ENCODE measurements around the gene STK25. TPM values are rescaled to one million over a fixed set of nuclear protein-coding genes. Genes with fewer than 3 reads are reported as not detected.
A peak's percentile ranks its signal among the peaks of the same experiment; 100 is the strongest.

Gene STK25
- total RNA-seq: 100 to 1,000 TPM; 108 to 130 TPM

DNA sequence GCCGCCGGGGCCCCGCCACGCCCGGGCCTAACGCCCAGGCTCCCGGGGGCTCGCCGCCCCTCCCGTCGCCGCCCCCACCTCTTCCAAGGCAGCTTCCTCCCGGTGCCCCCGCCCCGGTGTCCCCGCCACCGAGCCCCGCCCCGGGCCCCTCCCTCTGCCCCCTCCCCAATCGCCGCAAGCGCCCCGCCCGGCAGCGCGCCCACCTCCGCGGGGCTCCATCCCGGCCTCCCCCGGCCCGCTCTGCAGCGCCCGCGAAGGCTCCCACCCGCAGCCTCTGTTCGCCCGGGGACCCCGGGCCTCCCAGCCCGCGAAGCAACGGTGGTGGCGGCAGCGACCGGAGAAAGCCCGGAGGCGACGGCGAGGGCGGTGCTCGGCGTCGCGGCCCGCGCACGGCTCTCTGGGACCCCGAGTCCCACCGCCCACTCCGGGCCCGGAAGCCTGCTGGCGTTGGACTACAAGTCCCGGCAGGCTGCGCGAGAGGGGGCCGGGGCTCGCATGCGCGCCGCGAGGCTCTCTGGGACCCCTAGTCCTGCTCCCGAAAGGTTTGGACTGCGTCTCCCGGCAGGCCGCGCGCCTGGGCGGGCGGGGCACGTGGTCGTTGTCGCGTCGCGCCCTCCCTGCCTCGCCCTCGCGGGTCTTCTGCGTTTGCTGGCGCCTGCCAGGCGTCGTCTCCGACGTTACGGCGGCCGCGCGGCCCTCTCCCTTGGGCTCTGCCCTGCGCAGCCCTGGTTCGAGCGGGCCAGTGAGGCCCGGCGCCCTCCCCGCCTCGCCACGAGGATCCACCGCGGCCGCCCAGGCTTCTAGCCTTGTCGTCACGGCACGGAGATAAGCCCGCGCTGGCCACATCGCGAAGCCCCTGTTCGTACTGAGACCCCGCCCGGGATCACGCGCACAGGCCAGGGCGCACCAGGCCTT is at the start of gene STK25:
Gene STK25 (minus strand): TSS at position 345 of the 915 bp plus-strand sequence. CDS start 549 bp downstream, outside the sequence.
- Mint-ChIP-seq H3K36me3 (no peaks in the 10 kb centered on the region), H3K9me3 (ENCODE audit: low read depth) (no peaks in the 10 kb centered on the region), H3K27me3 (peaks cover 10% of the 10 kb centered on the region), H3K27ac (peak within 1 kb of the TSS; percentile 58), H3K4me1 (peaks cover 18% of the 10 kb centered on the region), H3K4me3 (peak within 1 kb of the TSS; percentile 78)
- DNase-seq: peak; percentile 98
- CTCF ChIA-PET: interaction anchor here (1.2 kb wide), 1 partner anchor 64 kb away, joined by 3 read pairs; no protein-coding TSS in a partner anchor
- peak; percentile 96 for ATAC-seq

DNA sequence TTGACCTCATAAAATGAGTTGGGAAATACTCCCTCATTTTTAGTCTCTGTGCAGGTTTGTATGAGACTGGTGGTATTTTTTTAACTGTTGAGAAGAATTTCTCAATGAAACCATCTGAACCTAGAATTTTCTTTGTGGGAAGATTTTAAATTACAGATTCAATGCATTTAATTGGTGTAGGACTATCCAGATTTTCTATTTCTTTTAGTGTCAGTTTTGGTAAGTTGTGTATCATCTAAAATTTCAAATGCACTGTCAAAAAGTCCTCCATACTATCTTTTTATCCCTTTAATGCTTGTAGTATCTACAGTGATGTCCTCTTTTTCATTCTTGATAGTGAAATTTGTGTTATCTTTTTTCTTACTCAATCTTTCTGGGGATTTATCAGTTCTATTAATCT is 48.4 kb upstream of the STK25 start:
- no peak for DNase-seq
- peaks cover 9% of the 10 kb centered on the region for H3K4me1 Mint-ChIP-seq
- peaks cover 49% of the 10 kb centered on the region for H3K27me3 Mint-ChIP-seq
- ATAC-seq: no peak
- H3K27ac Mint-ChIP-seq: no peak overlapping the region
- CTCF ChIA-PET: no interaction called here
- no peak overlapping the region for H3K4me3 Mint-ChIP-seq
- H3K36me3 Mint-ChIP-seq: peaks cover 4% of the 10 kb centered on the region
- no peaks in the 10 kb centered on the region for H3K9me3 Mint-ChIP-seq (ENCODE audit: low read depth)

GRCh38 chr2:241555711-241556110 is 47.3 kb upstream of the STK25 start:
- DNase-seq (no peak), ATAC-seq (no peak)
- CTCF ChIA-PET: no interaction called here
- Mint-ChIP-seq H3K4me3 (no peak overlapping the region), H3K36me3 (peaks cover 4% of the 10 kb centered on the region), H3K9me3 (ENCODE audit: low read depth) (no peaks in the 10 kb centered on the region), H3K4me1 (peaks cover 9% of the 10 kb centered on the region), H3K27me3 (peaks cover 53% of the 10 kb centered on the region), H3K27ac (no peak overlapping the region)

DNA sequence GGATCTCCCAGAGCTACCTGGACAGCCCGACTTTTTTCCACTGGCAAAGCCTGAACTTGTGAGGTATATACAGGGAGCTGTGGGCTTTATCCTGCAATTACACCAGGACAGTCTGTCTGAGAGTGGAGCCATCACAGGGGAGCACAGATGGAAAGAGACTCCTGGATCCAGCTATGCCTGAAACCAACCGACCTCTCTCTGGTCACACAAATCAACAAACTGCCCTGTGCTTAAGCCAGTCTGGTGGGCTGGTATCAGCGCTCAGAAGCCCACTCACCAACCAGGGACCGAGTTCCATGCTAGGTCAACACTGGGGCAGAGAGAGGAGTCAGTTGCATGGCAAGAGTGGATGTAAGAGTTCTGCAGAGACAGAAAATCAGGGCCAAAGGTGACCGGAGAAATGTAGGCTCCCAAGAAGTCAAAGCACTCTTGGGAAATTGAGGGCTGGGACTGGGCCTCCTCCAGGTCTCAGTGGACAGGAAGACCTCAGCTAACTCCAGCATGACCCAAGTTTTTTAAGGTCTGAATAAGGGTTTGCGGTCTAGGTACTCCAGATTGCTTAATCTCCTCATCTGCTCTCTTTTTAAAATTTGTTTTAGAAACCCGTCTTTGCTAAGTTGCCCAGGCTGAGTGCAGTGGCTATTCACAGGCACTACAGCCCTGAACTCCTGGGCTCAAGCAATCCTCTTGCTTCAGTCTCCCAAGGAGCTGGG is 46.4 kb upstream of the STK25 start:
- ATAC-seq: no peak
- CTCF ChIA-PET: no interaction called here

DNA sequence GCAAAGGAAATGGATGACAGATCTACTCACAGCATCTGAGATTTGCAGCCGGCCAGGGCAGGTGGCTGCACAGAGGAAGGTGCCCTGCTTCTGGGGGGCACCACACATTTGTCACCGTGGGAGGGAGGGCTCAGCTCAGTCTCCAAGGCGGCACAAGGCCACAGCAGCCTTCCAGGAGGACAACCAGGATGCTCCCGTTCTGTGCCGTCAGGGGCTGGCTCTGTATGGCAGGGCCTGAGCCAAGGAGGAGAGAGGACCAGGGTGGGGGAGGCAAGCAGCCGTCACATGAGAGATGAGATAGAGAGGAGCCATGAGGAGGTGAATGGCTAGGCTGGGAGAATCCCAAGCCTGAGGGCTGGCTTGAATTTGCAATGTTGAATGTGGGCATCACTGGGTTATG is 45.6 kb upstream of the STK25 start:
- Mint-ChIP-seq H3K4me3 (no peak overlapping the region), H3K36me3 (peaks cover 4% of the 10 kb centered on the region), H3K27ac (no peak overlapping the region), H3K27me3 (peaks cover 48% of the 10 kb centered on the region), H3K9me3 (ENCODE audit: low read depth) (no peaks in the 10 kb centered on the region), H3K4me1 (peaks cover 9% of the 10 kb centered on the region)
- ATAC-seq: no peak
- DNase-seq: no peak
- CTCF ChIA-PET: interaction anchor here (0.6 kb wide), 1 partner anchor 47 kb away, joined by 4 read pairs; no protein-coding TSS in a partner anchor

More for the DNA sequence above, 46.4 kb upstream of the STK25 start:
- Mint-ChIP-seq H3K36me3 (peaks cover 4% of the 10 kb centered on the region), H3K27me3 (peaks cover 44% of the 10 kb centered on the region), H3K9me3 (ENCODE audit: low read depth) (no peaks in the 10 kb centered on the region), H3K4me1 (peaks cover 9% of the 10 kb centered on the region), H3K4me3 (no peak overlapping the region), H3K27ac (no peak overlapping the region)
- DNase-seq: no peak

- no peak for ATAC-seq
- CTCF ChIA-PET: interaction anchor here (0.6 kb wide), 1 partner anchor 47 kb away, joined by 4 read pairs; no protein-coding TSS in a partner anchor
- peaks cover 4% of the 10 kb centered on the region for H3K36me3 Mint-ChIP-seq
Observed at GRCh38 chr2:241553512-241553830, 45.1 kb upstream of the STK25 start.

DNA sequence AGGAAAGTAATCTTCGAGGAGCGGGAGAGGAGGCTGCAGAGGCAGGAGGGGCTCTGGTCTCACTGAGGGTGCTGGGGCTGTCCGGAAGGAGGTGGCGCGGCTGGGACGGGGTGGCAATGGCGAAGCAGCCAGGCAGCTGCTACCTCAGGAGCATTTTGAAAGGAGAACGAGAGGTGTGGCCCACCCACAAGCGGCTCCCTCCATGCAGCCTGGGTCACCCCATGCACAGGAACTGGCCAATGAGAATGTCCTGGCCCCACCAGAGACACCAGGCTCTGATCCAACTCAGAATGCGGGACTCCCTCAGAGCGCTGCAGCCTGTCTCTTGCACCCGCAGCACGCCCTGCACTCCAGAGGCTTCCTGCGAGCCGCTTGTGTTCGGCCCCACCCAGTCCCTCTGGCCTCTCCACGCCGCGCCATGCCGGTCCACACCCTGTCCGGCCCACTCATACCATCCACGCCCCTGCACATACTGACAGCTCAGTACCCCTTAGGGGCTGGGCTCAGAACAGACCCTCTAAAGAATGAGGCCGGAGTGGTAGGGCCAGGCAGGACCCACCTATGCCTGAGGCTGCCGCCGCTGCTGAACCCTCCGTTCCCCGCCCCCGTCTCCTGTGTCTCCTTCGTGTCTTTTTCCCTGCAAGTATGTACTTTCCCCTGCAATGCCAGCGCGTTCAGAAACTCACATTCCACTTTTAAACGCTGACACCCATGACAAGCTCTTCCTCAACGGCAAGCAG is 43.8 kb upstream of the STK25 start:
- H3K4me3 Mint-ChIP-seq: no peak overlapping the region
- CTCF ChIA-PET: no interaction called here
- H3K4me1 Mint-ChIP-seq: peaks cover 7% of the 10 kb centered on the region
- H3K27me3 Mint-ChIP-seq: peaks cover 37% of the 10 kb centered on the region
- ATAC-seq (no peak), DNase-seq (no peak)
- H3K27ac Mint-ChIP-seq: no peak overlapping the region
- H3K36me3 Mint-ChIP-seq: peaks cover 4% of the 10 kb centered on the region
- no peaks in the 10 kb centered on the region for H3K9me3 Mint-ChIP-seq (ENCODE audit: low read depth)

More at GRCh38 chr2:241553512-241553830, 45.1 kb upstream of the STK25 start:
- no peak overlapping the region for H3K4me3 Mint-ChIP-seq
- no peak for DNase-seq
- H3K27me3 Mint-ChIP-seq: peaks cover 50% of the 10 kb centered on the region
- H3K27ac Mint-ChIP-seq: no peak overlapping the region
- peaks cover 9% of the 10 kb centered on the region for H3K4me1 Mint-ChIP-seq
- no peaks in the 10 kb centered on the region for H3K9me3 Mint-ChIP-seq (ENCODE audit: low read depth)

GRCh38 chr2:241551599-241551997 is 43.2 kb upstream of the STK25 start:
- no peaks in the 10 kb centered on the region for H3K9me3 Mint-ChIP-seq (ENCODE audit: low read depth)
- CTCF ChIA-PET: no interaction called here
- no peak for DNase-seq
- peaks cover under 1% of the 10 kb centered on the region for H3K36me3 Mint-ChIP-seq
- H3K4me1 Mint-ChIP-seq: peaks cover 7% of the 10 kb centered on the region
- H3K27ac Mint-ChIP-seq: no peak overlapping the region
- no peak overlapping the region for H3K4me3 Mint-ChIP-seq
- no peak for ATAC-seq
- H3K27me3 Mint-ChIP-seq: peaks cover 31% of the 10 kb centered on the region

DNA sequence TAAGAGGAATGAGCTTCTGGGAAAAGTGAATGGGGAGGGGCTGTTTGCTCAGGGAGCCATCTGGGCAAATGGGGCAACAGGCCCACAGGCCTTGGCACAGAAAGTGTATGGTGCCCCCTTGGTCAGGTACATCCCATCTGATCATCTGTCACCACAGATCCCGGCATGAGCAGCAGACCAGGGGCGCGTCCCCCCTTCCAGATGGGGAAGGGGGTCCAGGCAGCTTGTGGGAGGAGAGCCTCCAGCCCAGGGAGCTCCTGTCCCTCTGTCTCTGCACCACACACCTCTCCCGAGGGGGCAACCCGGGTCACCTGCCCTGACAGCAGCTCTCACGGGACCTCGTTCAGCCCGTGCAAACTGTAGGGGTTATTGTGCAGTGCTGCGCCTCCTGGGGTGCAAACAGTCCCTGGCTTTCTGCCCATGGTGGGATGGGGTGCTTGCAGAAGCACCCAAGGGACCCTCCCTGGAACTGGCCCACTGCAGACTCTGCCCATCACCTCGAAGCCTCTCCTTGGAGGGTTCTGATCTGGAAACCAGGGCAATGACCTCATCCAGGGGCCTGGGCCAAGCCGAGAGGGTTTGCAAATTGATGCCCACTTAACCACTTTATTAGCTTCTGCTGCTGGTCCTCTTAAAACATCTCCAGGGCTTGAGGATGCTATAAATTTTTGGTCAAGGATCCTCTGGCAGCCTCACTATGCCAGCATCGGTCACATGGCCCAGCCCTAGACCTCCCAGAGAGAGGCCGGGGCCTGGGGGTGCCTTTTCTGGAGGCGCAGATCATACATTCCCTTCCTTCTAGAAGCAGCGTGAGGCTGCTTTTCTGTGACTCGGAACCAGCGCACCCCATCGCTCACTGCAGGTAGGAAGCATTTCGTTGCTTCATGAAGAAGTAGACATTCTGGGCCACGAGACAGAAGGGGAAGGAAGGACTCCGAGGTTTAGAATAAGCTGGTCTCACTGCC is 42.5 kb upstream of the STK25 start:
- Mint-ChIP-seq H3K27me3 (peaks cover 27% of the 10 kb centered on the region), H3K27ac (no peak overlapping the region), H3K9me3 (ENCODE audit: low read depth) (no peaks in the 10 kb centered on the region), H3K4me3 (no peak overlapping the region), H3K36me3 (no peaks in the 10 kb centered on the region), H3K4me1 (peaks cover 5% of the 10 kb centered on the region)
- CTCF ChIA-PET: no interaction called here
- ATAC-seq (no peak), DNase-seq (no peak)

GRCh38 chr2:241548451-241548835 is 40.1 kb upstream of the STK25 start:
- Mint-ChIP-seq H3K36me3 (no peaks in the 10 kb centered on the region), H3K4me1 (no peaks in the 10 kb centered on the region), H3K27ac (no peak overlapping the region), H3K27me3 (peaks cover 13% of the 10 kb centered on the region), H3K4me3 (no peak overlapping the region), H3K9me3 (ENCODE audit: low read depth) (no peaks in the 10 kb centered on the region)
- CTCF ChIA-PET: no interaction called here
- DNase-seq: no peak
- no peak for ATAC-seq

GRCh38 chr2:241547781-241548450 is 39.5 kb upstream of the STK25 start:
- CTCF ChIA-PET: no interaction called here
- Mint-ChIP-seq H3K9me3 (ENCODE audit: low read depth) (no peaks in the 10 kb centered on the region), H3K27me3 (peaks cover 16% of the 10 kb centered on the region), H3K27ac (no peak overlapping the region), H3K4me3 (no peak overlapping the region), H3K4me1 (no peaks in the 10 kb centered on the region), H3K36me3 (no peaks in the 10 kb centered on the region)
- ATAC-seq (no peak), DNase-seq (no peak)

DNA sequence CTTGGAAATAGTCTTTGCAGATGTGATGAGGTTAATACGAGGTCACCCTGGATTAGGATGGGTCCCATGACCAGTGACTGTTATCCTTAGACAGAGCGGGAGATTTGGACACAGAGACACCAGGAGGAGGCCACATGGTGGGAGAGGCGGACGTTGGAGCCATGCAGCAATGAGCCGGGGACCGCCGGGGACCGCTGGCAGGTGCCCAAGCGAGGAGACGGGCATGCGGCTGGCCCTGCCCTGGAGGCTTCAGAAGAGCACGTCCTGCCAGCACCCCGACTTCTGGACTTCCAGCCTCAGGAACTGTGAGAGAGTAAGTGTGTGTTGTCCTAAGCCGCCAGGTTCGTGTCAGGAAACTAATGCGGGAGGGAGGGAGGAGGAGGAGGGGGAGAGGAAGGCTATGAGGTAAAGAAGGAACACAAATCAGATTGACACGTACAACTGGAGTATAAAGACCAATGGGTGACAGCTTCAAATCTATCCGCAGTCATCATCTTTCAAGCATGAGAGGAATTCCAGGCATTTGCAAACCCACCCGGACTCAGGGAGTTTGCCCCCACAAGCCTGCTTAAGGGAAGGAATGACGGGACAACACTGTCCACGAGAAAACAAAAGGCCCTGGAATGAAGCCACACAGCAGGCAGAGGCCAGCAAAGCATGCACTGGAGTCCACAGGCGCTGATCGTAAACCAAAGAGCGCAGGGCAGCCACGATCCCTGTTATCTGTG is 38.6 kb upstream of the STK25 start:
- no peak for DNase-seq
- H3K9me3 Mint-ChIP-seq (ENCODE audit: low read depth): no peaks in the 10 kb centered on the region
- CTCF ChIA-PET: no interaction called here
- no peaks in the 10 kb centered on the region for H3K36me3 Mint-ChIP-seq
- H3K27ac Mint-ChIP-seq: no peak overlapping the region
- H3K4me1 Mint-ChIP-seq: no peaks in the 10 kb centered on the region
- ATAC-seq: no peak
- H3K27me3 Mint-ChIP-seq: peaks cover 24% of the 10 kb centered on the region
- no peak overlapping the region for H3K4me3 Mint-ChIP-seq

Measured in activated CD8-positive, alpha-beta memory T cell treated with anti-CD3 and anti-CD28 coated beads, Interleukin-2, amount 10 ng/mL, durations not matched to agents 7 days and 5 days (primary cell).